Measurements from ENCODE around the gene CCIN.

DNA sequence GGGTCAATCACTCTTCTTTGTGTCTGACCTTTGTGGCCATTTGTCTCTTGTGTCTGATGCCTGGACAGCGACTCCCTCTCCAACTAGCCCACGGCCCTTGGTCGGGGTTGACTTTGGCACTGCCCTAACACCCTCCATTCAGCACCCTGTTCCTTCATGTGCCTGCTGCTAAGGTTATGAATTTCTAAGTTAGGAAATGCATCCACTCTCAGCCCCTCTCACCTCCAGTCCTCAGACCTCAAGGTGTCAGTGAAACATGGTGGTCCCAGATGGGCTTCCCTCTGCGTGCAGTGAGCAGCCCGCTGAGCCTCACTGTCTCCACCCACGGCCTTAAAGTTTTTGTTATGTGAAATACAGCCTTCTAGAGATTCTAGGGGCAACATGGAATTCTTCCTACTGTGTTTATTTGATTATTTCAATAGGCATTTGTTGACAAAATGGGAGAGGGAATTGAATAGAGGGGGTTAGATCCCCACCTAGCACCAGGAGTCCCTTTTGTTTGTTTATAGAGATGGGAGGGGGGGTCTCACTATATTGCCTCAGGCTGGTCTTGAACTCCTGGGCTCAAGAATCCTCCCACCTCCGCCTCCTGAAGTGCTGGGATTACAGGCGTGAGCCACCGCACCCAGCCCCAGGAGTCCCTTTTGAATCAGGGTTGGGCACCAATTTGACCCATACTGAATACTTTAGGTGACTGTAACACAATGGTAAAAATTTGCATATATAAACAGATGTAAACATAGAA, 34.3 kb upstream of the CCIN start:
- no peak for TF ChIP-seq POLR2A (IDR thresholded peaks at IDR 0.05)
- TF ChIP-seq, protein P1, sequence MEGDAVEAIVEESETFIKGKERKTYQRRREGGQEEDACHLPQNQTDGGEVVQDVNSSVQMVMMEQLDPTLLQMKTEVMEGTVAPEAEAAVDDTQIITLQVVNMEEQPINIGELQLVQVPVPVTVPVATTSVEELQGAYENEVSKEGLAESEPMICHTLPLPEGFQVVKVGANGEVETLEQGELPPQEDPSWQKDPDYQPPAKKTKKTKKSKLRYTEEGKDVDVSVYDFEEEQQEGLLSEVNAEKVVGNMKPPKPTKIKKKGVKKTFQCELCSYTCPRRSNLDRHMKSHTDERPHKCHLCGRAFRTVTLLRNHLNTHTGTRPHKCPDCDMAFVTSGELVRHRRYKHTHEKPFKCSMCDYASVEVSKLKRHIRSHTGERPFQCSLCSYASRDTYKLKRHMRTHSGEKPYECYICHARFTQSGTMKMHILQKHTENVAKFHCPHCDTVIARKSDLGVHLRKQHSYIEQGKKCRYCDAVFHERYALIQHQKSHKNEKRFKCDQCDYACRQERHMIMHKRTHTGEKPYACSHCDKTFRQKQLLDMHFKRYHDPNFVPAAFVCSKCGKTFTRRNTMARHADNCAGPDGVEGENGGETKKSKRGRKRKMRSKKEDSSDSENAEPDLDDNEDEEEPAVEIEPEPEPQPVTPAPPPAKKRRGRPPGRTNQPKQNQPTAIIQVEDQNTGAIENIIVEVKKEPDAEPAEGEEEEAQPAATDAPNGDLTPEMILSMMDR (IDR thresholded peaks at IDR 0.05): no peak

Measured in vagina (tissue), 2 donors.